GM21576 (cell line): ENCODE results near the gene MLLT10.
"Not testable (repeated sequence)": the region's sequence is repeated elsewhere in the genome, so short reads cannot be mapped to it uniquely, and the experiment has no call there.

Experiments
- ATAC-seq: cut with Tn5 transposase; IDR thresholded peaks from one replicate; pipeline ENCODE4 v1.9.1; 2021; ENCODE audit warnings: mild to moderate bottlenecking, moderate library complexity; ENCODE audit not compliant: unreplicated experiment

MLLT10 gene

DNA sequence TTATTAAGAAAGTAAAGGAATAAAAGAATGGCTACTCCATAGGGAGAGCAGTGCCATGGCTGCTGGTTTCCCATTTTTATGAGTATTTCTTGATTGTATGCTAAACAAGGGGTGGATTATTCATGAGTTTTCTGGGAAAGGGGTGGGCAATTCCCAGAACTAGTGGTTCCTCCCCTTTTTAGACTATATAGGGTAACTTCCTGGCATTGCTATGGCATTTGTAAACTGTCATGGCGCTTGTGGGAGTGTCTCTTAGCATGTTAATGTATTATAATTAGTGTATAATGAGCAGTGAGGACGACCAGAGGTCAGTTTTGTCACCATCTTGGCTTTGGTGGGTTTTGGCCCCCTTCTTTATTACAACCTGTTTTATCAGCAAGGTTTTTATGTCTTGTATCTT lies 40.5 kb downstream of the MLLT10 start:
- ATAC-seq, result not testable (repeated sequence)

- peak; percentile 36 for ATAC-seq
These were observed 45.3 kb downstream of the MLLT10 start for GRCh38 chr10:21579291-21579690.

DNA sequence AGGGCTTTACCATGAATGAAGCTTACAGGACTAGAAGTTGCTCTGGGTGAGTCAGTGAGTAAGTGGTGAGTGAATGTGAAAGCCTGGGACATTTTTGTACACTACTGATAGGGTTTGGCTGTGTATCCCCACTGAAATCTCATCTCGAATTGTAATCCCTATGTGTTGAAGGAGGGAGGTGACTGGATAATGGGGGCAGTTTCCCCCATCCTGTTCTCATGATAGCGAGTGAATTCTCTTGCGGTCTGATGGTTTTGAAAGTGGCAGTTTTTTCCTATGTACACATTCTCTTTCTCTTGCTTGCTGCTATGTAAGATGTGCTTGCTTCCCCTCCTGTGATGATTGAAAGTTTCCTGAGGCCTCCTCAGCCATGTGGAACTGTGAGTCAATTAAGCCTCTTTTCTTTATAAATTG lies 47.4 kb downstream of the MLLT10 start:
- ATAC-seq, result peak; percentile 70

DNA sequence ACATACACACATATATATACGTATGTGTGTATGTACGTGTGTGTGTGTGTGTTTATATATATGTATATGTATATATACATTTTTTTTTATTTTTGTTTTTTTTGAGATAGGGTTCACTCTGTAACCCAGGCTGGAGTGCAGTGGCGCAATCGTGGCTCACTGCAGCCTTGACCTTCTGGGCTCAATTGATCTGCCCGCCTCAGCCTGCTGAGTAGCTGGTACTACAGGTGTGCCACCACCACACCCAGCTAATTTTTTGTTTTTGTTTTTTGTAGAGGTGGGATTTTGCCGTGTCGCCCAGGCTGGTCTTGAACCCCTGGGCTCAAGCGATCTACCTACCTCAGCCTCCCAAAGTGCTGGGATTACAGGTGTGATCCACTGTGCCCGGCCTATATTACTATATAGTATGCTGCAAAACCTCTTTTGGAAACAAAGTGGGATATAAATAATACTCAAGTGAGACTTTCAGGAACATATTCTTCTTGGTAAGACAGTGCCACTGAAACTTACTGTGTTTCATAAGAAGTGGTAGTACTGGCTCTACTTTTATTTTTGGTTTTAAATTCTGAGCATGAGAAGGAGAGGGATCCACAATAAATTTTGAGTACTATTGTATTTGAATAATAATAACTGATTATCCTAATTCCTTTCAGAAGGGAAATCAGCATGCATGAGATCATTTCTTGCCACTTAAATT lies 51.0 kb downstream of the MLLT10 start:
- ATAC-seq, result no peak

GRCh38 chr10:21587391-21587790 lies 53.4 kb downstream of the MLLT10 start:
- ATAC-seq, result no peak

DNA sequence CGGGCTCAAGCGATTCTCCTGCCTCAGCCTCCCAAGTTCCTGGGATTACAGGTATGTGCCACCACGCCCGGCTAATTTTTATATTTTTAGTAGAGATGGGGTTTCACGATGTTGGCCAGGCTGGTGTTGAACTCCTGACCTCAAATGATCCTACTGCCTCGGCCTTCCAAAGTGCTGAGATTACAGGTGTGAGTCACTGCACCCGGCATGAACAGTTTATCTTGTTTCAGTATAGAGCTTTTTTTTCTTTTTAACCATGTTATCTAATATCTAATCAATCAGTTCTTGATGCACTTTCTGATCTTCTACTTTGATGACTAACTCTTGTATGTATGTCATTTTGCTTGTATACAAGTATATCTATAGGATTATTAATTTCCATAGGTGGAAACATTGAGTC lies 54.1 kb downstream of the MLLT10 start:
- not testable (repeated sequence) for ATAC-seq

DNA sequence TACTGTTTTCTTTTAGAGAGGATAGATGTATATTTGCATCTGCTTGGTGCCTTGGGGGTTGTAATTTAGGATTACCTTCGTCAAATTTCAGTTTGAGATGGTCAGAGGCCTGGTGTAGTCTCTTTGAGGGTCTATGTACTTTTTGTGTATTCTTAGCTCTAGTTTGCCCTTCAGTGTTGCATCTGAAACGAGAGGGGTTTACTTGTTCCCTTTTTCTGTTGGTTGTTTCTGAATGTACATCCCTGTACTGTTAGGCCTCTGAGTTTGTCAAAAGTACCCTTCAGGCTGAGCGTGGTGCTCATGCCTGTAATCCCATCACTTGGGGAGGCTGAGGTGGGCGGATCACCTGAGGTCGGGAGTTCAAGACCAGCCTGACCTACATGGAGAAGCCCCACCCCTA lies 60.0 kb downstream of the MLLT10 start:
- ATAC-seq, result no peak

DNA sequence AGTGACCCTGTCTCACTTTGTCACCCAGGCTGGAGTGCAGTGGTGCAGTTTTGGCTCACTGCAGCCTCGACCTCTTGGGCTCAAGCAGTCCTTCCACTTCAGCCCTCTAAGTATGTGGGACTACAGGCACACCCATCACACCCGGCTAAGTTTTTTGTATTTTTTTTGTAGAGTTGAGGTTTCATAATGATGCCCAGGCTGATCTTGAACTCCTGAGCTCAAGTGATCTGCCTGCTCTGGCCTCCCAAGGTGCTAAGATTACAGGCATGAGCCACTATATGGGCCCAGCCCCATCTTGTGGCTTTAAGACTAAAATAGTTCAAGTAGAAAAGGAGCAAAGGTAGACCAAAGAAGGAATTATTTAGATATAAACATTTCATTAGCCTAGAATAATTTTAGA lies 65.5 kb downstream of the MLLT10 start:
- ATAC-seq, result no peak

DNA sequence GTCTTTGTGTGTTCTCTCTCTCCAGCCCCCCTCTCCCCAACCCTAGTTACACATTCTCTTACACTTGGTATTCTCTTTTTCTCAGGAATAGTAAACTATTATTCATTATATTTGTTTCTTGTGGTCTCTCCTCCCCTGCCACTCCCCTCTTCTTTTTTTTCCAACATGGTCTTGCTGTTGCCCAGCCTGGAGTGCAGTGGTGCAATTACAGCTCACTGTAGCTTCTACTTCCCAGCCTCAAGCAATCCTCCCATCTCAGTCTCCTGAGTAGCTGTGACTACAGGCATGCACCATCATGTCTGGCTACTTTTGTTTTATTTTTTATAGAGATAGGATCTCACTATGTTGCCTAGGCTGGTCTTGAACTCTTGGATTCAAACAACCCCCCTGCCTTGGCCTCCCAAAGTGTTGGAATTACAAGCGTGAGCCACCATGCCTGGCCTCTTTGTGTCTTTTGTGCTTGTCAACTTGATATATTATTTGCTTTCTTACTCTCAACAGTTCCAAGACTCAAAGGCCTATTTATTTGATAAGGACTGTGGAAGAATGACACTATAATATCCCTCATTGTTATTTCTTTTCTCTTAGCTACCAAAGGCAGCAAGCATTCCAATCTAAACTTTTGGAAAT lies 66.9 kb downstream of the MLLT10 start:
- ATAC-seq, result no peak

DNA sequence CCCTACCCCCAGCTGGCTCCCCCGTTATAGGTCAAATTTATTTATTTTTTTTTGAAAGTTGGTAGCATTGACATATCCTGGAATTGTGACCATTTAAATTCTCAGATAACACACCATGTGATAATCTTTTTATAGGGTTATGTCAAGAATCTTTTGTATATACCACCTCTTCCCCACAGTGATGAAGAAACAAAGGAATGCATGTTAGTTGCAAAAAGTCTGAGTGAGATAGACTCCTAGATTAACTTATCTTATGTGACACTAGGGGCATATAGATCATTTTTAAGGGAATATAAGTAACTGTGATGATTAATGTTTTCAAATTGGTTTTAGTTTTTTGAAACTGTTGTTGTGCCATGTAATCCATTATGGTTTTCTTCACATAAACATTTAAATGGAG lies 68.3 kb downstream of the MLLT10 start:
- no peak for ATAC-seq

DNA sequence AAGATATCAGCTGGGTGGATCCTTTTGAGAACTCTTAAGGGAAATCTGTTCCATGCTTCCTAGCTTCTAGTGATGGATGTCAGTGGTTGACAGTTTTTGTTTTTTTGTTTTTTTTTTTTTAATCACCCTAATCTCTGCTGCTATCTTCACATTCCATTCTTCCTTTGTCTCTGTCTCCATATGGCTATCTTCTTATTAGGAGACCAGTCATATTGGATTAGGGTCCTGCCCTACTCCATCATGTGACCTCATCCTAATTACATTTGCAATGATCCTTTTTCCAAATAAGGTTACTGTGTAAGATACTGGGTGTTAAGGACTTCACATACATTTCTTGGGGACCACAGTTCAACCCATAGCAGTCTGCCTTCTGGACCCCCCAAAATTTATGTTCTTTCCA lies 69.7 kb downstream of the MLLT10 start:
- no peak for ATAC-seq

- ATAC-seq, result no peak
These were observed 70.6 kb downstream of the MLLT10 start for GRCh38 chr10:21604651-21605050.

DNA sequence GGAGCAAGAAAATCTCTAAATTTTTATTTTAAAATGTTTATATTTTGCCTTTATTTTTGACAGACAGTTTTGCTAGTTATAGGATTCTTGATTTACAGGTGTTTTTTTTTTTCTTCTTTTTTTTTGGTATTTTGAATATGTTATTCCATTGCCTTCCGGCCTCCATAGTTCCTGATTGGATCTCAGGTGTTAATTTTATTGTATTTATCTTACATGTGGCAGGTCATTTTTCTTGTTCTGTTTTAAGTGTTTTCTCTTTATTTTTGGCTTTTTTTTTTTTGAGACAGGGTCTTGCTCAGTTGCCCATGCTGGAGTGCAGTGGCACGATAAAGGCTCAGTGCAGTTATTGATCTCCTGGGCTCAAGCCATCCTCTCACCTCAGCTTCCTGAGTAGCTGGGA lies 73.9 kb downstream of the MLLT10 start:
- ATAC-seq, result no peak

DNA sequence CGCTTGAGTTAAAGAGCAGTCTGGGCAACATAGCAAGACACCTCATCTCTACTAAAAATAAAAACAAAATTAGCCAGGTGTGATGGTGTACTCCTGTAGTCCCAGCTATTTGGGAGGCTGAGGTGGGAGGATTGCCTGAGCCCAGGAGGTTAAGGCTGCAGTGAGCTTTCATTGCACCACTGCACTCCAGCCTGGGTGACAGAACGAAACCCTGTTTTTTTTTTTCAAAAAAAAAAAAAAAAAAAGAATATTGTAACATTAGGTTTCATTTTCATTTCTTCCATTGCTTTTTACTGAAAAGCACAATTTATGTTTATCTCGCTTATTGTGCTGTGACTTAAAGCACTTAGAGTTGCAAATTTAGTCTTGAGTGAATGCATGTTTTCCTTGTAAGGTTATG lies 80.0 kb downstream of the MLLT10 start:
- no peak for ATAC-seq

DNA sequence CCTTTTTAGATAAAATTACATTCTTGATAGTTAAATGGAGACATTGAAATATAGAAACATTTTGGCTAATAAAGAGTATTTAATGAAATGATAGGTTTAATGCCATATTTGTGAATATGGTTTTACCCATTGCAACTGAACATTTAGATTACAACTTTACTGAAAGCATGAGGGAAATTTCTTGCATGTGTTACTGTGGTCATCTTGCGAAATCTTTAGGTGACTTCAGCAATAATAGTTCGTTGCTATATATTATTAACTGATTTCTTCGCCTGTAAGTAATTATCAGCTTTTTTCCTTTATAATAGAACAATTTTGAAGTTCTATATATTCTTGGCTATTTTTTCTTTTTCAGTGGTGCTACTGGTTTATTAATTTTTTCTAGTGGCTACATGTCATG lies 83.2 kb downstream of the MLLT10 start:
- ATAC-seq, result no peak

GRCh38 chr10:21623291-21623690 lies 89.3 kb downstream of the MLLT10 start:
- ATAC-seq, result no peak

DNA sequence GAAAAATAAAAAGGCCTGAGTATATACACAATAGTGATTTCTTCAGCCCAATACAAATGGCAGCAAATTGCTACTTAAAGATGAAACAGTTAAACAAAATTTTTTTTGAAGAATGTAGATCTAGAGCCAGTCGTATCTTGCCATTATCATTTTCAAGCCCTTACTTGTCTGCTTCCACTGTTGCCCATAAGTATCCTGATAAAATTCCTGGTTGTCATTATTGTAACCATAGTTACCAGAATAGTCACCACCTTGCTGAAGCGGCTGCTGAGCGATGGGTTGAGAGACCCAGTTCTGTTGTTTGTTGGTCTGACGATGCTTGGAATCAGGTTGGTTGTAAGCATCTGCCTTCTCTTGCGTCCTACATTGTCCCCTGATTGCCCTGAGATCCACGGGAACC lies 90.4 kb downstream of the MLLT10 start:
- not testable (repeated sequence) for ATAC-seq

DNA sequence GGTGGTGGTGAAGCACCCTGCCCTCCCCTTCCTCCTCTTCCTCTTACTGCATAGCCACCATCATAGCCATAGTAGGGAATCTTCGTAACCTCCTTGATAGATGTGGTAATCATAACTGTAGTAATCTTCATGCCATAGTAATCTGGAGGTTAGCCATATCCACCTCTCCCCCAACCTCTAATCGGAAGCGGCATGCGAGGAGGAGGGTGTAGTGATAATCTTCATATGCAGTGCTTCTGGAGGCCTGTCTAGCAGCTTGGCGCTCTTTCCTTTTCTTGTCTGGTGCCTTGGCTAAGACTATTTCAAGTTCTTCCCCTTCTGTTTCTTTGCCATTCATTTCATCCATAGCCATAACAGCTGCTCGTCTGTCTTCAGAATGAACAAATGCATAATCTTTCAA lies 90.9 kb downstream of the MLLT10 start:
- no peak for ATAC-seq

- no peak for ATAC-seq
These were observed 91.7 kb downstream of the MLLT10 start for GRCh38 chr10:21625623-21626229.

- ATAC-seq, result no peak
These were observed 92.6 kb downstream of the MLLT10 start for GRCh38 chr10:21626457-21627161.

- ATAC-seq, result no peak
These were observed 93.3 kb downstream of the MLLT10 start for GRCh38 chr10:21627331-21627730.

- ATAC-seq, result no peak
These were observed 94.0 kb downstream of the MLLT10 start for GRCh38 chr10:21628023-21628422.
